Neutrophil (primary cell): ENCODE measurements around the gene KRTCAP2.

ENCODE experiments used
- H3K27ac ChIP-seq: fragments of 200-600 bp; sonication (generic); 2 replicates; pipeline ENCODE4 v1.5.1; 2016; ENCODE audit warnings: mild to moderate bottlenecking, moderate library complexity
- H3K27me3 ChIP-seq: fragments of 200-600 bp; sonication (generic); 2 replicates; pipeline ENCODE4 v1.6.0; 2016; ENCODE audit warnings: mild to moderate bottlenecking
- H3K36me3 ChIP-seq: fragments of 200-600 bp; sonication (generic); 2 replicates; pipeline ENCODE4 v1.5.1; 2017
- H3K4me1 ChIP-seq, 2 experiments: fragments of 200-600 bp in 1 of 2; sonication (generic) in 1 of 2; 1 replicate in 1 of 2; 2 replicates in 1 of 2; pipeline versions ENCODE4 v1.5.1 to v1.6.1; 2013 to 2016; ENCODE audit warnings: low read depth in 1 of 2, low read length in 1 of 2, mild to moderate bottlenecking in 1 of 2, moderate library complexity in 1 of 2; ENCODE audit not compliant: control insufficient read depth in 1 of 2, insufficient read depth in 1 of 2
- H3K4me3 ChIP-seq, 2 experiments: fragments of 200-600 bp in 1 of 2; sonication (generic) in 1 of 2; 1 replicate in 1 of 2; 2 replicates in 1 of 2; pipeline ENCODE4 v1.5.1; 2013 to 2016; ENCODE audit warnings: low read depth in 1 of 2, low read length in 1 of 2, mild to moderate bottlenecking in 1 of 2, moderate library complexity in 1 of 2
- H3K9me3 ChIP-seq: fragments of 200-600 bp; sonication (generic); 2 replicates; pipeline ENCODE4 v1.5.1; 2016
- CTCF ChIP-seq: fragments of 200-600 bp; sonication (generic); IDR thresholded peaks from 2 replicates; pipeline ENCODE4 v1.5.1; 2016; ENCODE audit warnings: antibody characterized with exemption

The KRTCAP2 gene

GRCh38 chr1:155137154-155137949 is 35.8 kb downstream of the KRTCAP2 start:
- Histone ChIP-seq H3K4me1 (peaks cover 35% of the 10 kb centered on the region in 2 experiments), H3K27me3 (no peaks in the 10 kb centered on the region), H3K9me3 (no peaks in the 10 kb centered on the region), H3K36me3 (no peaks in the 10 kb centered on the region), H3K4me3 (peak overlapping the region in 1 of 2 experiments; percentile 95), H3K27ac (peak overlapping the region; percentile 93)
- TF ChIP-seq CTCF, result no peak

- H3K27me3 ChIP-seq, result no peaks in the 10 kb centered on the region
- TF ChIP-seq CTCF, result no peak
- peak overlapping the region; percentile 93 for H3K27ac ChIP-seq
- no peaks in the 10 kb centered on the region for H3K36me3 ChIP-seq
- no peaks in the 10 kb centered on the region for H3K9me3 ChIP-seq
- peak overlapping the region; percentile 95 to 99 for H3K4me3 ChIP-seq
- H3K4me1 ChIP-seq, result peaks cover 35% of the 10 kb centered on the region in 2 experiments
Measured at GRCh38 chr1:155136748-155137147, 36.4 kb downstream of the KRTCAP2 start.

- Histone ChIP-seq H3K9me3 (no peaks in the 10 kb centered on the region), H3K27me3 (peaks cover 3% of the 10 kb centered on the region), H3K4me3 (peak within 1 kb of the TSS; percentile 95 to 99), H3K36me3 (no peaks in the 10 kb centered on the region), H3K4me1 (peaks cover 33 to 34% of the 10 kb centered on the region in 2 experiments), H3K27ac (peak within 1 kb of the TSS; percentile 93)
- peak; percentile 92 for TF ChIP-seq CTCF
Measured at GRCh38 chr1:155135415-155136028, 37.6 kb downstream of the KRTCAP2 start, which contains the start of gene SLC50A1. Gene SLC50A1 (plus strand): TSS chr1:155135852. CDS start chr1:155135912, 60 bp downstream.

GRCh38 chr1:155134880-155135414 is 38.2 kb downstream of the KRTCAP2 start:
- Histone ChIP-seq H3K36me3 (no peaks in the 10 kb centered on the region), H3K9me3 (no peaks in the 10 kb centered on the region), H3K27me3 (peaks cover 9% of the 10 kb centered on the region), H3K4me1 (peaks cover 28 to 31% of the 10 kb centered on the region in 2 experiments), H3K27ac (peak overlapping the region; percentile 93), H3K4me3 (peak overlapping the region; percentile 95 to 99)
- TF ChIP-seq CTCF, result no peak

- H3K4me1 ChIP-seq, result peaks cover 22 to 24% of the 10 kb centered on the region in 2 experiments
- no peaks in the 10 kb centered on the region for H3K36me3 ChIP-seq
- H3K27me3 ChIP-seq, result peaks cover 15% of the 10 kb centered on the region
- H3K27ac ChIP-seq, result peak overlapping the region; percentile 93
- no peaks in the 10 kb centered on the region for H3K9me3 ChIP-seq
- no peak for TF ChIP-seq CTCF
- peak overlapping the region in 1 of 2 experiments; percentile 99 for H3K4me3 ChIP-seq
Measured at GRCh38 chr1:155134322-155134721, 38.8 kb downstream of the KRTCAP2 start.
